Thyroid gland (tissue), 4 donors: ENCODE results near the gene RARG. TPM values are rescaled to one million over a fixed set of nuclear protein-coding genes. Genes with fewer than 3 reads are reported as not detected.

Experiments
- DNase-seq, 2 donors: peaks; one replicate each; pipeline ENCODE4 v3.0.0-alpha.2; 2019
- H3K27ac ChIP-seq, 3 donors: fragments of 200-600 bp; sonication (generic); 1 replicate in 2 of 3; 2 replicates in 1 of 3; pipeline ENCODE4 v1.5.1; 2016 to 2019; ENCODE audit warnings: mild to moderate bottlenecking in 1 of 3, moderate library complexity in 1 of 3
- H3K27me3 ChIP-seq: fragments of 200-600 bp; sonication (generic); one replicate; pipeline ENCODE4 v1.5.1; 2019
- H3K36me3 ChIP-seq, 2 donors: fragments of 200-600 bp; sonication (generic); one replicate each; pipeline ENCODE4 v1.5.1; 2016 to 2019
- H3K4me1 ChIP-seq, 2 donors: fragments of 200-600 bp; sonication (generic); one replicate each; pipeline ENCODE4 v1.5.1; 2017 to 2019
- H3K4me3 ChIP-seq, 3 donors: fragments of 200-600 bp; sonication (generic); replicated peaks in 1 of 3; 1 replicate in 2 of 3; 2 replicates in 1 of 3; pipeline ENCODE4 v1.5.1; 2016; ENCODE audit warnings: mild to moderate bottlenecking in 1 of 3
- H3K9me3 ChIP-seq: fragments of 200-600 bp; sonication (generic); one replicate; pipeline ENCODE4 v1.5.1; 2017
- CTCF ChIP-seq, 6 experiments: fragments of 200-600 bp in 3 of 6; fragments of 450-650 bp in 3 of 6; sonication (generic) in 3 of 6; IDR thresholded peaks; one replicate each; pipeline ENCODE4 v1.5.1; 2016 to 2019; ENCODE audit warnings: antibody characterized with exemption in 6 of 6, mild to moderate bottlenecking in 2 of 6, inconsistent platforms in 1 of 6, moderate library complexity in 1 of 6
- POLR2A ChIP-seq, 2 donors: fragments of 450-650 bp; IDR thresholded peaks; one replicate each; pipeline ENCODE4 v1.6.1; 2017; ENCODE audit warnings: antibody characterized with exemption in 2 of 2, mild to moderate bottlenecking in 2 of 2, moderate library complexity in 1 of 2
- WGBS, 2 donors: methylation state at CpG; one replicate each; pipeline ENCODE4 v1.1.5; 2017; 5-methylcytosine and 5-hydroxymethylcytosine counted together
- intact Hi-C: fragments of 100-400 bp; cut with DNase I; formaldehyde crosslinking; loops from one replicate; pipeline ENCODE4 v1.15.1; 2023
- total RNA-seq, 4 donors: library from RNA; depleted of rRNA; stranded (reverse); fragments of >200 nt; gene quantifications; one replicate each; pipeline ENCODE4 v1.2.3, GENCODE V29; 2016

Gene RARG
- total RNA-seq, 4 donors from 2014 or later: 13.6 to 27.7 (median 23.8) TPM

- DNase-seq: no peak
- TF ChIP-seq POLR2A (IDR thresholded peaks at IDR 0.05) (no peak), CTCF (IDR thresholded peaks at IDR 0.05) (no peak)
- H3K27ac ChIP-seq: no peak overlapping the region
- no peaks in the 10 kb centered on the region for H3K27me3 ChIP-seq
- intact Hi-C loops: no loop called here
- peaks cover 60 to 64% of the 10 kb centered on the region in 2 donors for H3K36me3 ChIP-seq
- no peaks in the 10 kb centered on the region for H3K9me3 ChIP-seq
- no peak overlapping the region for H3K4me3 ChIP-seq
- 90 to 92% methylated on average over 4 of the region's 4 CpGs for WGBS, 2 donors
- peaks cover 16 to 18% of the 10 kb centered on the region in 2 donors for H3K4me1 ChIP-seq
These were observed 45.3 kb downstream of the RARG start for GRCh38 chr12:53186745-53187144.

GRCh38 chr12:53185582-53186153 is 46.3 kb downstream of the RARG start:
- no peak for TF ChIP-seq CTCF (IDR thresholded peaks at IDR 0.05)
- no peak for TF ChIP-seq POLR2A (IDR thresholded peaks at IDR 0.05)
- Histone ChIP-seq H3K27me3 (no peaks in the 10 kb centered on the region), H3K4me1 (peaks cover 22 to 23% of the 10 kb centered on the region in 2 donors), H3K27ac (no peak overlapping the region), H3K9me3 (no peaks in the 10 kb centered on the region), H3K36me3 (peaks cover 61 to 64% of the 10 kb centered on the region in 2 donors), H3K4me3 (no peak overlapping the region)
- no peak for DNase-seq
- intact Hi-C loops: no loop called here
- WGBS, 2 donors: 93 to 100% methylated on average over 3 of the region's 3 CpGs

- H3K36me3 ChIP-seq: peaks cover 61 to 64% of the 10 kb centered on the region in 2 donors
- WGBS, 2 donors: 95 to 96% methylated on average over 4 to 6 of the region's 6 CpGs
- DNase-seq: no peak
- peaks cover 22 to 24% of the 10 kb centered on the region in 2 donors for H3K4me1 ChIP-seq
- TF ChIP-seq CTCF (IDR thresholded peaks at IDR 0.05): no peak
- no peak for TF ChIP-seq POLR2A (IDR thresholded peaks at IDR 0.05)
- no peaks in the 10 kb centered on the region for H3K27me3 ChIP-seq
- no peak overlapping the region for H3K27ac ChIP-seq
- intact Hi-C loops: no loop called here
- H3K9me3 ChIP-seq: no peaks in the 10 kb centered on the region
- no peak overlapping the region for H3K4me3 ChIP-seq
These were observed 47.2 kb downstream of the RARG start for GRCh38 chr12:53184828-53185227.

GRCh38 chr12:53182903-53183302 is 49.1 kb downstream of the RARG start:
- no peaks in the 10 kb centered on the region for H3K9me3 ChIP-seq
- intact Hi-C loops: no loop called here
- no peaks in the 10 kb centered on the region for H3K27me3 ChIP-seq
- H3K4me1 ChIP-seq: peaks cover 22 to 28% of the 10 kb centered on the region in 2 donors
- 72 to 76% methylated on average over 2 of the region's 2 CpGs for WGBS, 2 donors
- DNase-seq: no peak
- peaks cover 53 to 59% of the 10 kb centered on the region in 2 donors for H3K36me3 ChIP-seq
- TF ChIP-seq POLR2A (IDR thresholded peaks at IDR 0.05): no peak
- no peak for TF ChIP-seq CTCF (IDR thresholded peaks at IDR 0.05)
- no peak overlapping the region for H3K27ac ChIP-seq
- no peak overlapping the region for H3K4me3 ChIP-seq

GRCh38 chr12:53181935-53182334 is 50.1 kb downstream of the RARG start:
- 69 to 83% methylated on average over 2 of the region's 2 CpGs for WGBS, 2 donors
- H3K9me3 ChIP-seq: no peaks in the 10 kb centered on the region
- no peak for TF ChIP-seq CTCF (IDR thresholded peaks at IDR 0.05)
- TF ChIP-seq POLR2A (IDR thresholded peaks at IDR 0.05): no peak
- H3K27ac ChIP-seq: peak overlapping the region in 1 of 3 donors; percentile 95
- intact Hi-C loops: no loop called here
- no peak for DNase-seq
- peaks cover 22 to 28% of the 10 kb centered on the region in 2 donors for H3K4me1 ChIP-seq
- H3K36me3 ChIP-seq: peaks cover 44 to 49% of the 10 kb centered on the region in 2 donors
- no peaks in the 10 kb centered on the region for H3K27me3 ChIP-seq
- peak overlapping the region in 1 of 3 donors; percentile 77 for H3K4me3 ChIP-seq
